Activated naive CD4-positive, alpha-beta T cell treated with anti-CD3 and anti-CD28 coated beads, Interleukin-2, amount 50 U/mL, for 16 hours (primary cell): Measurements from ENCODE around the gene COL24A1.
"Not testable (repeated sequence)": the region's sequence is repeated elsewhere in the genome, so short reads cannot be mapped to it uniquely, and the experiment has no call there.

Source experiments
- DNase-seq: peaks from one replicate; pipeline ENCODE4 v3.0.0-alpha.2; 2020

COL24A1 gene

GRCh38 chr1:85975912-85976371 is 180.6 kb downstream of the COL24A1 start:
- DNase-seq, result no peak

- DNase-seq, result no peak
These were observed 194.1 kb downstream of the COL24A1 start for GRCh38 chr1:85962457-85962856.

- DNase-seq, result no peak
These were observed 198.8 kb downstream of the COL24A1 start for GRCh38 chr1:85957760-85958159.

- not testable (repeated sequence) for DNase-seq
These were observed 201.4 kb downstream of the COL24A1 start for GRCh38 chr1:85955218-85955617.

GRCh38 chr1:85952460-85952859 is 204.1 kb downstream of the COL24A1 start:
- no peak for DNase-seq

GRCh38 chr1:85947186-85947585 is 209.4 kb downstream of the COL24A1 start:
- DNase-seq, result no peak

- DNase-seq, result no peak
These were observed 212.6 kb downstream of the COL24A1 start for GRCh38 chr1:85943945-85944344.

- DNase-seq, result no peak
These were observed 213.0 kb downstream of the COL24A1 start for GRCh38 chr1:85943526-85943925.

- DNase-seq, result no peak
These were observed 215.8 kb downstream of the COL24A1 start for GRCh38 chr1:85940656-85941306.

- no peak for DNase-seq
These were observed 217.7 kb downstream of the COL24A1 start for GRCh38 chr1:85938829-85939228.

- no peak for DNase-seq
These were observed 220.1 kb downstream of the COL24A1 start for GRCh38 chr1:85936470-85936869.

GRCh38 chr1:85936057-85936456 is 220.5 kb downstream of the COL24A1 start:
- DNase-seq, result no peak

- DNase-seq, result no peak
These were observed 221.3 kb downstream of the COL24A1 start for GRCh38 chr1:85935234-85935633.

GRCh38 chr1:85934516-85934915 is 222.1 kb downstream of the COL24A1 start:
- DNase-seq, result no peak

- no peak for DNase-seq
These were observed 222.6 kb downstream of the COL24A1 start for GRCh38 chr1:85933961-85934360.

GRCh38 chr1:85911742-85912141 is 244.8 kb downstream of the COL24A1 start:
- DNase-seq, result no peak

GRCh38 chr1:85900921-85901320 is 255.7 kb downstream of the COL24A1 start:
- no peak for DNase-seq

- DNase-seq, result no peak
These were observed 257.7 kb downstream of the COL24A1 start for GRCh38 chr1:85898861-85899260.

GRCh38 chr1:85894651-85895050 is 261.9 kb downstream of the COL24A1 start:
- no peak for DNase-seq

- no peak for DNase-seq
These were observed 264.2 kb downstream of the COL24A1 start for GRCh38 chr1:85892366-85892765.

- no peak for DNase-seq
These were observed 266.7 kb downstream of the COL24A1 start for GRCh38 chr1:85889870-85890269.

GRCh38 chr1:85888921-85889320 is 267.7 kb downstream of the COL24A1 start:
- DNase-seq, result no peak

GRCh38 chr1:85884372-85885035 is 272.1 kb downstream of the COL24A1 start:
- DNase-seq, result no peak

GRCh38 chr1:85867189-85867588 is 289.4 kb downstream of the COL24A1 start:
- no peak for DNase-seq

GRCh38 chr1:85865213-85865612 is 291.4 kb downstream of the COL24A1 start:
- DNase-seq, result no peak
